Activated CD4-positive, alpha-beta T cell treated with anti-CD3 and anti-CD28 coated beads, Interleukin-2, amount 10 ng/mL, durations not matched to agents 7 days and 5 days (primary cell): ENCODE results near the gene SNX8. TPM values are rescaled to one million over a fixed set of nuclear protein-coding genes. Genes with fewer than 3 reads are reported as not detected.

Experiments
- CTCF ChIA-PET: fragments of 350-600 bp; sonication (Branson Sonifier 250); formaldehyde crosslinking; loops from one replicate; lab custom pipeline; 2021; ENCODE audit warnings: antibody characterized with exemption; lab: Charles Lee
- POLR2A ChIA-PET: fragments of 350-600 bp; sonication (Branson Sonifier 250); formaldehyde crosslinking; loops from one replicate; lab custom pipeline; 2021; ENCODE audit warnings: antibody characterized with exemption; lab: Charles Lee
- DNase-seq: peaks from one replicate; pipeline ENCODE4 v3.0.0-alpha.2; 2020
- H3K27ac Mint-ChIP-seq: one replicate; pipeline ENCODE4 v1.8.0; 2021; ENCODE audit warnings: mild to moderate bottlenecking, moderate library complexity, mixed read lengths
- H3K27me3 Mint-ChIP-seq: one replicate; pipeline ENCODE4 v1.8.0; 2021; ENCODE audit warnings: mixed read lengths
- H3K36me3 Mint-ChIP-seq: one replicate; pipeline ENCODE4 v1.8.0; 2021; ENCODE audit warnings: low read depth, mixed read lengths
- H3K4me1 Mint-ChIP-seq: one replicate; pipeline ENCODE4 v1.8.0; 2021; ENCODE audit warnings: mixed read lengths
- H3K4me3 Mint-ChIP-seq: one replicate; pipeline ENCODE4 v1.8.0; 2021; ENCODE audit warnings: mild to moderate bottlenecking, moderate library complexity, mixed read lengths
- H3K9me3 Mint-ChIP-seq: one replicate; pipeline ENCODE4 v1.8.0; 2021; ENCODE audit warnings: mixed read lengths
- total RNA-seq, 2 experiments: library from RNA; stranded (reverse); gene quantifications; one replicate each; pipeline ENCODE4 v1.2.3, GENCODE V29; 2021

The SNX8 gene
- total RNA-seq, 2 experiments from 2014 or later: 27.2 to 28.0 TPM

DNA sequence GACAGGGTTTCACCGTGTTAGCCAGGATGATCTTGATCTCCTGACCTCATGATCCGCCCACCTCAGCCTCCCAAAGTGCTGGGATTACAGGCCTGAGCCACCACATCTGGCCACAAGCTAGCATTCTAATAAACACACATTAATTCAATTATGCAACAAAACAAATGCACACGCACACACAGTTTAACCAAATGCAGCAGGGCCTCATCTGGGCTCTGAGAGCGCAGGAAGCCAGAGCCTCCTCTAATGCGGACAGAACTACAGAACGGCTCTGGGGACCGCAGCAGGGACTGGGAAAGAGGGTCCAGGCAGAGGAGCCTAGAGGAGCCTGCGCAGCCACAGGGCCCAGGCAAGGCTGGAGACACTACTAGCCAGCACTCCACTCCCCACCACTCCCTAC, 85.3 kb downstream of the SNX8 start:
- Mint-ChIP-seq H3K27me3 (no peaks in the 10 kb centered on the region), H3K4me3 (no peak overlapping the region), H3K36me3 (peaks cover 24% of the 10 kb centered on the region), H3K4me1 (peaks cover 25% of the 10 kb centered on the region), H3K27ac (no peak overlapping the region), H3K9me3 (no peaks in the 10 kb centered on the region)
- CTCF ChIA-PET: interaction anchor here (1.0 kb wide), 1 partner anchor 125 kb away, joined by 3 read pairs; no protein-coding TSS in a partner anchor
- no peak for DNase-seq
- POLR2A ChIA-PET: no interaction called here

DNA sequence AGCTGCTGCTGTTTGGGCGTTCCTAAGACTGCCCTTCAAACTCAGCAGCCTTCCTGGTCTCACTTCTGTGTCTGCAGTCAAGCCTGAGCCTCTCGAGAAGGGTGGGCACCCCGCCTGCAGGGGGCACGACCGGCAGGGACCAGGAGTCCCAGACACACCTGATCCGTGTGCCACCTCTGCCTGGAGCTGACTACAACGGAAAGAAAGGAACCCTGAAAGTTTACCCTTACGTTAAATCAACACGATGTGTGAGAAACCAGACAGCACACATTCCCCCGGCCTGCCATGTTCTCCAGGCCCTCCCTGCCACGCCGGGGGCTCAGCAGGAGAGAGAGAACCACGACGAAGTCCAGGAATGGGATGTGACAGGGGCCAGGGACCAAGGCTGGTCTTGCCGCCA, 86.5 kb downstream of the SNX8 start:
- H3K9me3 Mint-ChIP-seq: no peaks in the 10 kb centered on the region
- peaks cover 18% of the 10 kb centered on the region for H3K4me1 Mint-ChIP-seq
- no peak overlapping the region for H3K27ac Mint-ChIP-seq
- no peaks in the 10 kb centered on the region for H3K27me3 Mint-ChIP-seq
- peaks cover 23% of the 10 kb centered on the region for H3K36me3 Mint-ChIP-seq
- ChIA-PET CTCF (no interaction called here), POLR2A (no interaction called here)
- DNase-seq: no peak
- no peak overlapping the region for H3K4me3 Mint-ChIP-seq

DNA sequence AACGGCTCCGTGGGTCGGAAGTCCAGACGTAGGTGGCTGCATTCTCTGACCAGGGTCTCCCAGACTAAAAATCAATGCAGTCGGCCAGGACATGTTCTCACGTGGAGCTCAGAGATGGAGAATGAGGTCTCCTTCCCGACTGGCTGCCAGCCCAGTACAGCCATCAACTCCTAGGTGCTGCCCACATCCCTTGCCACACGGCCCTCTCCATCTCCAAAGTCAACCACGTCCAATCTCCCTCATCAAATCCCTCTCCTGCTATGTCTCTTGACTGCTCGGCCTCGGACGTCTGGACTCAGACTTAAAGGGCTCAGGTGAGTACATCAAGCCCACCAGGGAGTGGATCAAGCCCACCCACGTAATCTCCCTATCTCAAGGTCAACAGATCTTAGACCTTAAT, 88.4 kb downstream of the SNX8 start:
- H3K9me3 Mint-ChIP-seq: no peaks in the 10 kb centered on the region
- no peaks in the 10 kb centered on the region for H3K27me3 Mint-ChIP-seq
- DNase-seq: no peak
- H3K4me1 Mint-ChIP-seq: peaks cover 10% of the 10 kb centered on the region
- ChIA-PET CTCF (interaction anchor here (0.6 to 1.0 kb wide), 2 partner anchors 14 to 90 kb away, joined by 3 read pairs; no protein-coding TSS in a partner anchor), POLR2A (no interaction called here)
- no peak overlapping the region for H3K27ac Mint-ChIP-seq
- H3K36me3 Mint-ChIP-seq: peaks cover 23% of the 10 kb centered on the region
- no peak overlapping the region for H3K4me3 Mint-ChIP-seq

DNA sequence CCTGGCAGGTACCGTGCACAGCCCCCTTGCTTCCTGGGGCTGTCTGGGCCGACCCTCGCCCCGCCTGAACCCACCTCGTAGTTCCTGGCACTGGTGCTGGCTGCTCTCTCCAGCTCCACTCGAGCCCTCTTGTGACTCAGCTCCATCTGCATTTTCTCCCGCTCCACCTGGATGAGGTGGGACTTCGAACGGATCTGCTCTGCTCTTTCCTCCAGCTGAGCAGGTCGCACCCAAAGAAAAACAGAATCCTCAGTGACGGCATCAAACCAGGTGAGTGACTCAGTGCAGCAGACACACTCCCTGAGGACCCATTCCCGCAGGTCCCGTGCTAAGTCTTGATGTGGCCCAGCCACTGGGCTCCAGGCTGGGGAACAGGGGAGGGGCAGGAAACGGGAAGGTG, 88.9 kb downstream of the SNX8 start:
- no peaks in the 10 kb centered on the region for H3K9me3 Mint-ChIP-seq

DNA sequence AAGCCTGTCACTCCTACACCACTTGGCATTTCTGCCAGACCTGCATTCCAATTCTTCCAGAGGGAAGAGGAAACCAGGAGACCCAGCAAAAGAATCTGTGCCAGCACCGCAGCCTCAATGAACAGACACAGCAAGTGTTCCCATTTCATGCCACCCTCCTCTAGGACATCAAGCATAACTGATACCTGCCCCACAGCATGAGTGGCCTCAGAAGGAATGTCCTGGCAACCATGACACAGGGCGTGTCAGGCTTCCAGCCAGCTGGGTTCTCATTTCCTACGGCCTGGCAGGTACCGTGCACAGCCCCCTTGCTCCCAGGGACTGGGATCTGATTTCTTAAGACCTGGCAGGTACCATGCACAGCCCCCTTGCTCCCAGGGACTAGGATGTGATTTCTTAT, 89.3 kb downstream of the SNX8 start:
- Mint-ChIP-seq H3K27ac (no peak overlapping the region), H3K9me3 (no peaks in the 10 kb centered on the region), H3K36me3 (peaks cover 19% of the 10 kb centered on the region), H3K4me1 (peaks cover 3% of the 10 kb centered on the region), H3K27me3 (no peaks in the 10 kb centered on the region), H3K4me3 (no peak overlapping the region)
- CTCF ChIA-PET: no interaction called here
- DNase-seq: no peak
- POLR2A ChIA-PET: no interaction called here

More for the DNA sequence above, 88.9 kb downstream of the SNX8 start:
- DNase-seq: no peak
- Mint-ChIP-seq H3K4me3 (no peak overlapping the region), H3K4me1 (peaks cover 7% of the 10 kb centered on the region), H3K36me3 (peaks cover 23% of the 10 kb centered on the region), H3K27ac (no peak overlapping the region), H3K27me3 (no peaks in the 10 kb centered on the region)
- ChIA-PET POLR2A (no interaction called here), CTCF (interaction anchor here (0.6 kb wide), 1 partner anchor 89 kb away, joined by 3 read pairs; no protein-coding TSS in a partner anchor)

DNA sequence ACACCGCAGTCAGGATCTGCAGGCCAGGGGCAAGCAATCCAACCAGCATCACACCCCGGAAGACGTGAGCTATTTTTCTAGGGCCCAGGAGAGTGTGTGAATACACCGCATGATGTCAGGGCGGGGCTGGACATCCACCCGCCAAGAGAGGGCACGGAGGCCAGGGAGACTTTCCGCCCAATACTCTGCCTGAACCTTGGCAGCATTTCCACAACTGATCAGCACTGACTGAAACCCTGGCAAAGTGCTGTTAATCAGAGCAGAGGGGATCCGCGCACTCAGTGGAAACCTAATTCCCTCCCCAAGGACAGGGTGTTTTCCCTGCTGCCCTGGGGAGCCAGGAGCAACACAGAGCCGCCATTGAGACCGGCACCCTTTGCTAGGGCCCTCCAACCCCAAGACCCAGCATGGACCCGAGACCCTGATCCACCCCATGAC, 89.7 kb downstream of the SNX8 start:
- CTCF ChIA-PET: no interaction called here
- peaks cover under 1% of the 10 kb centered on the region for H3K4me1 Mint-ChIP-seq
- DNase-seq: no peak
- no peaks in the 10 kb centered on the region for H3K27me3 Mint-ChIP-seq
- no peak overlapping the region for H3K4me3 Mint-ChIP-seq
- peaks cover 18% of the 10 kb centered on the region for H3K36me3 Mint-ChIP-seq
- H3K27ac Mint-ChIP-seq: no peak overlapping the region
- POLR2A ChIA-PET: no interaction called here
- H3K9me3 Mint-ChIP-seq: no peaks in the 10 kb centered on the region

DNA sequence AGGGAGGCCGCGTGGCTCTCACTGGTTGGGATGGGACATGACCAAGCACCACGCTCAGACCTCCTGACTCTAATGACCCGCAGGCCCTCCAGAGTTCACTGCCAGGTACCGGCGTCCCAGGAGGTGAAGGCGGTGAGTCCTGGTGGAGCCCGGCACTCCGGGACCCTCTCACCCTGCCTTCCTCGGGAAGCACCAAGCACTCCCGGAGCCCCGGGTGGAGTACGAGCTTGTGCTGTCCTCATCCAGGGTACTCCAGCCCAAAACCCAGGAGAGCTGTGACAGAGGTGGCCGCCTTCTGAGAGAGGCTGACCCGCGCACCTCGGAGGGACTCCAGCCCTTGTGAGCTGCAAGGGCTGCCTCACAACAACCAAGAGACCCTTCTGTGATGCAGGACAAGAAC, 90.9 kb downstream of the SNX8 start:
- H3K27ac Mint-ChIP-seq: no peak overlapping the region
- ChIA-PET POLR2A (no interaction called here), CTCF (interaction anchor here (0.6 to 1.0 kb wide), 3 partner anchors 11 to 869 kb away, joined by 3 read pairs; no protein-coding TSS in a partner anchor)
- no peak for DNase-seq
- H3K9me3 Mint-ChIP-seq: no peaks in the 10 kb centered on the region
- no peaks in the 10 kb centered on the region for H3K27me3 Mint-ChIP-seq
- peaks cover 17% of the 10 kb centered on the region for H3K36me3 Mint-ChIP-seq
- H3K4me3 Mint-ChIP-seq: no peak overlapping the region
- no peaks in the 10 kb centered on the region for H3K4me1 Mint-ChIP-seq

DNA sequence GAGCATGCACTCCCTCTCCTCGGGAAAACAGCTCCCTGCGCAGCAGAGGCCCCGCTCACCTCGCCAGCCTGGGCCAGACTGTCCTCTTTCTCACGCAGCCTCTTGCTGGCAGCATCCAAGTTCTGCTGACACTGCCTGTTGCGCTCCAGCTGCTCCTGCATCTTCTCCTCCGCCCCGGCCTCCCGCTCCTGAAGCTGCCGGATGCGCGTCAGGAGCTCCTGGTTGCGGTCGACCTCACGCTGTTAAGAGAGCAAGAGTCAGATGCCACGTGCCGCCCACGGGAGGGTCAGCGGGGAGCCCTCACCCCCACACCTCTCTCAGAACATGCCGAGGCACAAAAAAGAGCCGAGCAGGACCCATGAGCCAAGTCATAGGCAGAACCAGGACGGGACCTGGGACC, 91.7 kb downstream of the SNX8 start:
- ChIA-PET CTCF (interaction anchor here (0.6 to 1.0 kb wide), 3 partner anchors 10 to 691 kb away, joined by 3 read pairs; partner anchors contain the start of gene MAD1L1), POLR2A (no interaction called here)
- Mint-ChIP-seq H3K27ac (no peak overlapping the region), H3K36me3 (peaks cover 12% of the 10 kb centered on the region), H3K4me3 (no peak overlapping the region), H3K4me1 (no peaks in the 10 kb centered on the region), H3K27me3 (no peaks in the 10 kb centered on the region), H3K9me3 (no peaks in the 10 kb centered on the region)
- no peak for DNase-seq

DNA sequence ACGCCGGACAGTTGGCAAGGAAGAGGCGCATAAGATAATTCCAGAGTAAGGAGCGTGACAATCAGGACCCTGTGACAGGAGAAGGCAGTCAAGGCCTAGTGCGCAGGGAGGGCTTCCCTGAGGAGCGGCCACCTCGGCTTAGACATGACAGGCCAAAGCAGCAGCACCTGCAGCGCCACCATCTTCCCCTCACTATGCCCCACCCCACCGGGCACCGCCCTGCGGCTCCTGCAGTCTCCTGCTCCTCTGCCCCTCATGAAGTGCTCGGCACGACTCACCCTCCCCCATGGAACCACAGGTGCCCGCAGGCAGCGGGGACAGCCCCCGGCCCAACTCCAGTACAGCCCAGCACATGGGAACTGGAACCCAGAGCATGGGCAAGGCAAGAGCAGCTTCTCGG, 93.3 kb downstream of the SNX8 start:
- POLR2A ChIA-PET: no interaction called here
- Mint-ChIP-seq H3K36me3 (peaks cover 8% of the 10 kb centered on the region), H3K4me1 (peaks cover 2% of the 10 kb centered on the region), H3K9me3 (no peaks in the 10 kb centered on the region), H3K4me3 (no peak overlapping the region), H3K27me3 (no peaks in the 10 kb centered on the region), H3K27ac (peak overlapping the region; percentile 41)
- no peak for DNase-seq
- CTCF ChIA-PET: no interaction called here

DNA sequence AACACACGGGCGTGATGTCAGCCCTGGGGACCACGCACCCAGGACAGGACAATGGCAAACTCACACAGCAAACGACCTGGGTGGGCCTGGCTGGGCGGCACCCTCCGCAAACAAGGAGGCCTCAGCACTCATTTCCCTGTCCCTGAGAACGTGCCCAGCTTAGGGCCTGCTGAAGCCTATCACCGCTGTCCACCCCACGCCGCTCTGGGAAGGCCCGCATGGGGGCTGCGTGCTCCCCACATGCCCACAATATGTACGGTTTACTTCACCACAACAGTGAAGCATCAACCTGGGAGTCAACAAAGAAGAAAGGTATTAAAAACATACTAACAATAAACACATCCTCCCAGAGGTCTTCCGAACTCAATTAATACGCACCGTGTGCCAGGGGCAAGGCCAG, 93.7 kb downstream of the SNX8 start:
- Mint-ChIP-seq H3K27ac (peak overlapping the region; percentile 41), H3K4me3 (no peak overlapping the region), H3K4me1 (peaks cover 7% of the 10 kb centered on the region), H3K27me3 (no peaks in the 10 kb centered on the region), H3K9me3 (no peaks in the 10 kb centered on the region), H3K36me3 (peaks cover 9% of the 10 kb centered on the region)
- POLR2A ChIA-PET: no interaction called here
- CTCF ChIA-PET: no interaction called here
- DNase-seq: no peak

DNA sequence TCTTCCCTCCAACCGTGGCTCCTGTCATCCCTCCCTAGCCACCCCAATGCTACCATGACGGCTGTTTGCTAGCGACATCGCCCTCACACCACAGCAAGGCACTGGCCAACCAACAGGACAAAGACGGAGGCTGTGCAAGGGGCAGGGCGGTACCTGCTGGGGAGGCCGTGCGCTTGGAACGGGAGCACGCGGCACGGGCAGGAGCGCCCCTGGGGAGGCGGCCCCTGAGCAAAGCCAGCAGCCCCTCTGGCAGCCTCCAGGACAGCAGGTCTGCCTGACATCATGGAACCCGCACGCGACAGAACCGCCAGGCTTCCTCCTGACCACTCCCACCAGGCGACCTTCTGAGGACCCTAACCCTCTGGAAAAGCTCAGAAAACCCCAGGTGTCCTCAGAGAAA, 94.2 kb downstream of the SNX8 start:
- H3K4me1 Mint-ChIP-seq: peaks cover 8% of the 10 kb centered on the region
- no peaks in the 10 kb centered on the region for H3K9me3 Mint-ChIP-seq
- POLR2A ChIA-PET: no interaction called here
- CTCF ChIA-PET: no interaction called here
- DNase-seq: no peak
- peaks cover 9% of the 10 kb centered on the region for H3K36me3 Mint-ChIP-seq
- no peak overlapping the region for H3K4me3 Mint-ChIP-seq
- H3K27ac Mint-ChIP-seq: no peak overlapping the region
- no peaks in the 10 kb centered on the region for H3K27me3 Mint-ChIP-seq

DNA sequence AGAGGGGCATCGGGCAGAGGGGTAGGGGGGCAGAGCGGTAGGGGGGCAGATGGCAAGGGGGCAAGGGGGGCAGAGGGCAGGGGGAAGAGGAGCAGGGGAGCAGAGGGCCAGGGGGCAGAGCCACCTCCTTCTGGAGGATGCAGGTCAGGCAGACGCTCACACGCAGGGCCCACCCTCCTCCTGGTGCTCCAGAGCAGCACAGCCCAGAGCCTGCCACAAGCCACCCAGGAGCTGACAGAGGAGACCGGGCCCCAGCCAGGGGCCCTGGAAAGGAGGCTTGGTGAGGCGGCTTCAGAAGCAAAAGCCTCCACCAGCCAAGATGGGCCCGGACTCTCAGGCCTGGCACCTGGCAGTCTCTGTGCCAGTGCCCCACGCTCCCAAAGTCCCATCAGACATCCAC, 94.6 kb downstream of the SNX8 start:
- no peak overlapping the region for H3K4me3 Mint-ChIP-seq
- POLR2A ChIA-PET: no interaction called here
- CTCF ChIA-PET: no interaction called here
- peaks cover 9% of the 10 kb centered on the region for H3K36me3 Mint-ChIP-seq
- no peak overlapping the region for H3K27ac Mint-ChIP-seq
- peaks cover 11% of the 10 kb centered on the region for H3K4me1 Mint-ChIP-seq
- no peaks in the 10 kb centered on the region for H3K27me3 Mint-ChIP-seq
- DNase-seq: no peak
- H3K9me3 Mint-ChIP-seq: no peaks in the 10 kb centered on the region

DNA sequence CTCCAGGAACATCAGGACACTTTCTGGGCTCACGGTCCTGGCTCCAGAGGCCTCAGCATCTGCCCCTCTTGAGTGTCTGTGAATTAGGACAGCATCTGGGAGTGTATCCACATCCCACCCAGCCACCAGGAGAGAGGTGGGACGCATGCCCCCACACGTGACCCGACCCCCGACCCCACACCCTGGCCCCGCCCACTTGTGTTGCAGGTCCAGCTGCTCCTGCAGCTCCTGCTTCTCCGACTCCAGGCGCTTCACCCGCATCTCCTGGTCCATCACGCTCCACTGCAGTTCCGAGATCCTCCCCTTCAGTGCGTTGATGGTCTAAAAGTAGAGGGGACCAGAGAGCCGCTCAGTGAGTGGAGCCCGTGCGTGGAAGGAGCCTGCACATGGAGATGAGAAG, 95.1 kb downstream of the SNX8 start:
- Mint-ChIP-seq H3K4me1 (peaks cover 12% of the 10 kb centered on the region), H3K4me3 (no peak overlapping the region), H3K36me3 (peaks cover 10% of the 10 kb centered on the region), H3K9me3 (no peaks in the 10 kb centered on the region), H3K27ac (no peak overlapping the region), H3K27me3 (no peaks in the 10 kb centered on the region)
- ChIA-PET CTCF (no interaction called here), POLR2A (no interaction called here)
- DNase-seq: no peak

DNA sequence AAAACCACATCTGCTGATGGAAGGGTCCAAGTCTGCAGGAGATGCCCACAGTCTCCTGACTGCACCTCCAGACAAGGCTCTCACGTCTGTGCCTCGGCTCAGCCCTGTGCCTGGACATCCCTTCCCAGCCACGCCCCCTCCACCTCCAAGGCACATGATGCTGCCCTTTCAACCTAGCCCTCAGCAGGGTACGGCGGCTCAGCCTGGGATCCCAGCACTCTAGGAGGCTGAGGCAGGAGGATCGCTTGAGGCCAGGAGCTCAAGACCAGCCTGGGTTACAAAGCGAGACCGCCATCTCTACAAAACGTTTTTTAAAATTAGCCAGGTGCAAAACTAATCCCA, 95.8 kb downstream of the SNX8 start:
- Mint-ChIP-seq H3K9me3 (no peaks in the 10 kb centered on the region), H3K27me3 (no peaks in the 10 kb centered on the region), H3K27ac (no peak overlapping the region), H3K36me3 (peaks cover 14% of the 10 kb centered on the region), H3K4me1 (peaks cover 16% of the 10 kb centered on the region), H3K4me3 (no peak overlapping the region)
- no peak for DNase-seq
- CTCF ChIA-PET: no interaction called here
- POLR2A ChIA-PET: no interaction called here
